Renal cortex interstitium (tissue), 11 donors: Measurements from ENCODE around the gene NBPF1. TPM values are rescaled to one million over a fixed set of nuclear protein-coding genes. Genes with fewer than 3 reads are reported as not detected.
A peak's percentile ranks its signal among the peaks of the same experiment; 100 is the strongest.
"Not testable (repeated sequence)": the region's sequence is repeated elsewhere in the genome, so short reads cannot be mapped to it uniquely, and the experiment has no call there.

Experiments used
- DNase-seq, 11 donors: peaks; one replicate each; pipeline ENCODE4 v3.0.0-alpha.2; 2013; ENCODE audit warnings: low read depth in 9 of 11, low spot score in 4 of 11; ENCODE audit errors: extremely low read depth in 1 of 11
- polyA plus RNA-seq, 3 donors: library from polyadenylated mRNA; unstranded; fragments of 120-200 nt; gene quantifications; one replicate each; pipeline ENCODE4 v1.2.1, GENCODE V29; 2013; ENCODE audit not compliant: insufficient read length in 3 of 3

NBPF1 gene
- polyA plus RNA-seq, 3 donors = 72.3 to 74.5 (median 72.4) TPM

- not testable (repeated sequence) for DNase-seq
Observed at GRCh38 chr1:16629916-16630530, 16.7 kb upstream of the NBPF1 start.

GRCh38 chr1:16628361-16629111, 15.2 kb upstream of the NBPF1 start:
- DNase-seq = no peak

- DNase-seq = not testable (repeated sequence)
Observed at GRCh38 chr1:16626409-16626983, 13.1 kb upstream of the NBPF1 start.

GRCh38 chr1:16625497-16626408, 12.4 kb upstream of the NBPF1 start:
- no peak for DNase-seq

GRCh38 chr1:16623812-16624719, 10.7 kb upstream of the NBPF1 start:
- DNase-seq = not testable (repeated sequence)

GRCh38 chr1:16623337-16623736, 10.0 kb upstream of the NBPF1 start:
- DNase-seq = not testable (repeated sequence)

GRCh38 chr1:16621681-16622315, 8.4 kb upstream of the NBPF1 start:
- DNase-seq = not testable (repeated sequence)

- no peak for DNase-seq
Observed at GRCh38 chr1:16621300-16621658, 7.9 kb upstream of the NBPF1 start.

- DNase-seq = not testable (repeated sequence)
Observed at GRCh38 chr1:16619803-16620501, 6.6 kb upstream of the NBPF1 start.

- no peak for DNase-seq
Observed at GRCh38 chr1:16618719-16619118, 5.4 kb upstream of the NBPF1 start.

GRCh38 chr1:16617778-16618580, 4.6 kb upstream of the NBPF1 start:
- DNase-seq = no peak

GRCh38 chr1:16617114-16617631, 3.8 kb upstream of the NBPF1 start:
- peak in 5 of 11 donors; percentile 38 to 73 (median 51) for DNase-seq

- no peak for DNase-seq
Observed at GRCh38 chr1:16615253-16616252, 2.2 kb upstream of the NBPF1 start.

GRCh38 chr1:16614361-16615252, 1.2 kb upstream of the NBPF1 start:
- no peak for DNase-seq
